Heart left ventricle (tissue), 16 donors: ENCODE results near the gene HERPUD1. TPM values are rescaled to one million over a fixed set of nuclear protein-coding genes. Genes with fewer than 3 reads are reported as not detected.

Experiments
- ATAC-seq, 4 donors: fragments of 200-7000 bp; cut with Tn5 transposase; one replicate each; pipeline ENCODE4 v1.9.1; 2020 to 2022; ENCODE audit warnings: moderate library complexity in 4 of 4, mild to moderate bottlenecking in 3 of 4, moderate number of reproducible peaks in 1 of 4
- DNase-seq, 5 donors: peaks; one replicate each; pipeline ENCODE4 v3.0.0-alpha.2; 2020
- H3K27ac ChIP-seq, 12 donors: fragments of 200-600 bp; sonication (generic) in 4 of 12; one replicate each; pipeline versions ENCODE4 v1.5.0 to v1.8.0; 2016 to 2022; ENCODE audit warnings: mild to moderate bottlenecking in 2 of 12
- H3K27me3 ChIP-seq, 9 donors: fragments of 200-600 bp; sonication (generic) in 2 of 9; one replicate each; pipeline versions ENCODE4 v1.5.1 to v1.8.0; 2016 to 2022; ENCODE audit warnings: mild to moderate bottlenecking in 3 of 9
- H3K36me3 ChIP-seq, 9 donors: fragments of 200-600 bp; sonication (generic) in 2 of 9; one replicate each; pipeline versions ENCODE4 v1.5.0 to v1.8.0; 2018 to 2022; ENCODE audit warnings: mild to moderate bottlenecking in 2 of 9
- H3K4me1 ChIP-seq, 12 donors: fragments of 200-600 bp; sonication (generic) in 4 of 12; one replicate each; pipeline versions ENCODE4 v1.5.0 to v1.8.0; 2016 to 2022; ENCODE audit warnings: mild to moderate bottlenecking in 3 of 12
- H3K4me3 ChIP-seq, 12 donors: fragments of 200-600 bp; sonication (generic) in 4 of 12; one replicate each; pipeline versions ENCODE4 v1.5.0 to v1.8.0; 2017 to 2022; ENCODE audit warnings: mild to moderate bottlenecking in 9 of 12, moderate library complexity in 4 of 12
- H3K9me3 ChIP-seq, 12 donors: fragments of 200-600 bp; sonication (generic) in 4 of 12; one replicate each; pipeline versions ENCODE4 v1.5.0 to v1.8.0; 2016 to 2022; ENCODE audit warnings: mild to moderate bottlenecking in 1 of 12
- POLR2A ChIP-seq, 2 donors: fragments of 450-650 bp; IDR thresholded peaks; one replicate each; pipeline ENCODE4 v1.6.1; 2017; ENCODE audit warnings: antibody characterized with exemption in 2 of 2, mild to moderate bottlenecking in 2 of 2, moderate library complexity in 2 of 2
- WGBS, 4 donors: extraction: QIAGEN DNeasy Blood & Tissue Kit in 2 of 4; methylation state at CpG; one replicate each; pipeline versions ENCODE4 v1.1.5 to v1.1.7; 2013 to 2018; 5-methylcytosine and 5-hydroxymethylcytosine counted together
- intact Hi-C, 10 donors: fragments of 100-400 bp; cut with DNase I; formaldehyde crosslinking; loops; one replicate each; pipeline versions ENCODE4 v1.11.1 to v1.14.2; 2022
- polyA plus RNA-seq, 2 donors: library from polyadenylated mRNA; stranded (reverse); fragments of 200-250 nt; gene quantifications; one replicate each; pipeline ENCODE4 v1.2.3, GENCODE V29; 2013
- total RNA-seq, 9 donors: library from RNA; depleted of rRNA in 2 of 9; stranded (reverse); fragments of >200 nt in 2 of 9; fragmentation: NEBNext Ultra II Directional in 3 of 9; extraction: Animal tissue kit (Norgen Biotek cat#: 25700) in 3 of 9; gene quantifications; one replicate each; pipeline versions ENCODE4 v1.1.0 to v1.2.4, GENCODE V29; 2016 to 2023
- TF ChIP-seq, protein P1 (sequence below), 12 donors: fragments of 200-600 bp; sonication (generic) in 4 of 12; IDR thresholded peaks; one replicate each; pipeline versions ENCODE4 v1.5.0 to v1.8.0; 2018 to 2022; ENCODE audit warnings: antibody characterized with exemption in 12 of 12, mild to moderate bottlenecking in 5 of 12
- donor health status: ischemic (EF 13 %, LVEDD 7.1; RV severe dilation, severe dysfunction).
- donor health status: healthy with polysubstance abuse.
- donor health status: DM: no; HTN: yes; CAD: no.
- donor health status: DM: no; HTN: no; CAD: no.
- donor health status: ischemic (EF 25% LVEDD 6.9; RV normal size, moderate dysfunction).
- donor health status: ischemic (EF 25% LVEDD 5.7; RV mildly dilated, moderate dysfunction).
- donor health status: healthy.
- donor health status: DM: yes; HTN: yes; CAD: no.
- donor health status: ischemic (EF 35%, LVEDD 5.7; RV mildly dilated, moderate dysfunction).
- donor health status: nonischemic (EF 11% LVEDD 7.7; RV severe dilation, severe dysfunction).
- donor health status: DM: yes; HTN: yes; CAD: no.
- donor health status: PGD.
- donor health status: ischemic (EF 29% LVEDD 5.4; RV normal size, mild dysfunction).
- donor health status: nonischemic (EF 23%, LVEDD 6.1; RV moderate dilation, normal function).

Gene HERPUD1
- total and polyA plus RNA-seq, 11 donors: 41.4 to 226 (median 117) TPM

DNA sequence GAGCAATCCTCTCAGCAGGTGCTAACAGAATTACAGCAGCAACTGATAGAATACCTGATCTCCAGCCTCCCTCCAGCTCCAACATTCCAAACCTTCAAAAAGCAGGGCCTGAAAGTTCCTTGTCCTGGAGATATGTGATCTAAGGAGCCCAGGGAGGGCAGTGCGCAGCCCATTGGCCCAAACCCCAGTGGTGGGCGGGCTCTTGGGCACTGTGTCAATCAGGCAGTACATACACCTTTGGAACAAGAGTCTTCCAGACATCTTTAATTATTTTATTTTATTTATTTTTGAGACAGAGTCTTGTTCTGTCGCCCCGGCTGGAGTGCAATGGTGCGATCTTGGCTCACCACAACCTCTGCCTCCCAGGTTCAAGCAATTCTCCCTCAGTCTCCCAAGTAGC lies 42.7 kb upstream of the HERPUD1 start:
- no peak for TF ChIP-seq POLR2A (IDR thresholded peaks at IDR 0.05)
- TF ChIP-seq, protein P1, sequence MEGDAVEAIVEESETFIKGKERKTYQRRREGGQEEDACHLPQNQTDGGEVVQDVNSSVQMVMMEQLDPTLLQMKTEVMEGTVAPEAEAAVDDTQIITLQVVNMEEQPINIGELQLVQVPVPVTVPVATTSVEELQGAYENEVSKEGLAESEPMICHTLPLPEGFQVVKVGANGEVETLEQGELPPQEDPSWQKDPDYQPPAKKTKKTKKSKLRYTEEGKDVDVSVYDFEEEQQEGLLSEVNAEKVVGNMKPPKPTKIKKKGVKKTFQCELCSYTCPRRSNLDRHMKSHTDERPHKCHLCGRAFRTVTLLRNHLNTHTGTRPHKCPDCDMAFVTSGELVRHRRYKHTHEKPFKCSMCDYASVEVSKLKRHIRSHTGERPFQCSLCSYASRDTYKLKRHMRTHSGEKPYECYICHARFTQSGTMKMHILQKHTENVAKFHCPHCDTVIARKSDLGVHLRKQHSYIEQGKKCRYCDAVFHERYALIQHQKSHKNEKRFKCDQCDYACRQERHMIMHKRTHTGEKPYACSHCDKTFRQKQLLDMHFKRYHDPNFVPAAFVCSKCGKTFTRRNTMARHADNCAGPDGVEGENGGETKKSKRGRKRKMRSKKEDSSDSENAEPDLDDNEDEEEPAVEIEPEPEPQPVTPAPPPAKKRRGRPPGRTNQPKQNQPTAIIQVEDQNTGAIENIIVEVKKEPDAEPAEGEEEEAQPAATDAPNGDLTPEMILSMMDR (IDR thresholded peaks at IDR 0.05): no peak
- Histone ChIP-seq H3K4me3 (no peak overlapping the region), H3K9me3 (no peaks in the 10 kb centered on the region), H3K4me1 (no peaks in the 10 kb centered on the region), H3K27me3 (no peaks in the 10 kb centered on the region), H3K36me3 (no peaks in the 10 kb centered on the region), H3K27ac (no peak overlapping the region)
- 94 to 98% (median 96%) methylated on average over 5 of the region's 5 CpGs for WGBS, 4 donors
- no peak for DNase-seq
- no peak for ATAC-seq
- intact Hi-C loops: no loop called here

GRCh38 chr16:56891685-56892084 lies 40.3 kb upstream of the HERPUD1 start:
- H3K4me3 ChIP-seq: no peak overlapping the region
- H3K9me3 ChIP-seq: no peaks in the 10 kb centered on the region
- WGBS, 4 donors: 76 to 82% (median 79%) methylated on average over 11 of the region's 11 CpGs
- ATAC-seq (peak in 1 of 4 donors; percentile 26), DNase-seq (peak in 1 of 5 donors; percentile 48)
- H3K27me3 ChIP-seq: no peaks in the 10 kb centered on the region
- no peaks in the 10 kb centered on the region for H3K4me1 ChIP-seq
- H3K27ac ChIP-seq: no peak overlapping the region
- TF ChIP-seq, protein P1 (IDR thresholded peaks at IDR 0.05): no peak
- TF ChIP-seq POLR2A (IDR thresholded peaks at IDR 0.05): no peak
- H3K36me3 ChIP-seq: no peaks in the 10 kb centered on the region
- intact Hi-C loops: no loop called here

- ATAC-seq (no peak), DNase-seq (no peak)
- WGBS, 4 donors: 68 to 88% (median 86%) methylated on average over 13 to 14 of the region's 14 CpGs
- no peak overlapping the region for H3K27ac ChIP-seq
- no peaks in the 10 kb centered on the region for H3K4me1 ChIP-seq
- TF ChIP-seq POLR2A (IDR thresholded peaks at IDR 0.05): no peak
- TF ChIP-seq, protein P1 (IDR thresholded peaks at IDR 0.05): no peak
- H3K9me3 ChIP-seq: no peaks in the 10 kb centered on the region
- intact Hi-C loops: no loop called here
- no peaks in the 10 kb centered on the region for H3K36me3 ChIP-seq
- H3K4me3 ChIP-seq: no peak overlapping the region
- no peaks in the 10 kb centered on the region for H3K27me3 ChIP-seq
These were observed 39.2 kb upstream of the HERPUD1 start for GRCh38 chr16:56892705-56893104.

GRCh38 chr16:56894331-56894917 lies 37.5 kb upstream of the HERPUD1 start:
- H3K36me3 ChIP-seq: no peaks in the 10 kb centered on the region
- ATAC-seq: no peak
- no peak overlapping the region for H3K27ac ChIP-seq
- H3K4me1 ChIP-seq: no peaks in the 10 kb centered on the region
- intact Hi-C loops: no loop called here
- DNase-seq: no peak
- TF ChIP-seq POLR2A (IDR thresholded peaks at IDR 0.05): no peak
- no peaks in the 10 kb centered on the region for H3K9me3 ChIP-seq
- 87 to 91% (median 89%) methylated on average over 12 of the region's 12 CpGs for WGBS, 4 donors
- H3K4me3 ChIP-seq: no peak overlapping the region
- H3K27me3 ChIP-seq: no peaks in the 10 kb centered on the region

GRCh38 chr16:56895813-56896212 lies 36.1 kb upstream of the HERPUD1 start:
- WGBS, 4 donors: 60 to 80% (median 74%) methylated on average over 4 of the region's 4 CpGs
- Histone ChIP-seq H3K9me3 (no peaks in the 10 kb centered on the region), H3K4me3 (no peak overlapping the region), H3K36me3 (no peaks in the 10 kb centered on the region), H3K27ac (no peak overlapping the region), H3K27me3 (no peaks in the 10 kb centered on the region), H3K4me1 (no peaks in the 10 kb centered on the region)
- TF ChIP-seq POLR2A (IDR thresholded peaks at IDR 0.05): no peak
- TF ChIP-seq, protein P1 (IDR thresholded peaks at IDR 0.05): no peak
- DNase-seq (no peak), ATAC-seq (no peak)
- intact Hi-C loops: no loop called here
